Brain microvascular endothelial cell (primary cell): ENCODE data around the gene NRXN3.
"Not testable (repeated sequence)": the region's sequence is repeated elsewhere in the genome, so short reads cannot be mapped to it uniquely, and the experiment has no call there.

Experiments used
- DNase-seq: peaks from one replicate; pipeline ENCODE4 v3.0.0-alpha.2; 2020
- H3K27ac ChIP-seq: fragments of 250-450 bp; sonication (Bioruptor Pico); 2 replicates; pipeline ENCODE4 v1.5.1; 2020; ENCODE audit warnings: mild to moderate bottlenecking, moderate library complexity
- H3K27me3 ChIP-seq: fragments of 250-450 bp; sonication (Bioruptor Pico); replicated peaks from 2 replicates; pipeline ENCODE4 v1.5.1; 2020; ENCODE audit warnings: mild to moderate bottlenecking
- H3K36me3 ChIP-seq: fragments of 250-450 bp; sonication (Bioruptor Pico); replicated peaks from 2 replicates; pipeline ENCODE4 v1.5.1; 2020; ENCODE audit warnings: mild to moderate bottlenecking
- H3K4me3 ChIP-seq: 2 replicates; pipeline ENCODE4 v1.5.1; 2011; ENCODE audit warnings: low read depth, mild to moderate bottlenecking, control low read depth, low read length, moderate library complexity
- CTCF ChIP-seq: IDR thresholded peaks from 2 replicates; pipeline ENCODE4 v1.5.1; 2011; ENCODE audit warnings: low read depth, mild to moderate bottlenecking, moderate library complexity, low read length, control low read depth, inconsistent platforms; ENCODE audit errors: missing control alignments
- in situ Hi-C: cut with HindIII; loops from 2 replicates; pipeline ENCODE4 v1.10.0; 2017; ENCODE audit warnings: low sequenced_read_pairs, low pct_ligation_motif_present

The NRXN3 gene

GRCh38 chr14:78543433-78543832, 373.3 kb downstream of the NRXN3 start:
- in situ Hi-C loops, result no loop called here
- DNase-seq, result no peak
- Histone ChIP-seq H3K27me3 (no peaks in the 10 kb centered on the region), H3K4me3 (no peak overlapping the region), H3K36me3 (no peaks in the 10 kb centered on the region), H3K27ac (no peak overlapping the region)
- no peak for TF ChIP-seq CTCF

GRCh38 chr14:78561074-78561473, 390.9 kb downstream of the NRXN3 start:
- Histone ChIP-seq H3K27me3 (no peaks in the 10 kb centered on the region), H3K4me3 (no peak overlapping the region), H3K27ac (no peak overlapping the region), H3K36me3 (no peaks in the 10 kb centered on the region)
- in situ Hi-C loops, result no loop called here
- TF ChIP-seq CTCF, result no peak
- no peak for DNase-seq

- H3K36me3 ChIP-seq, result no peaks in the 10 kb centered on the region
- DNase-seq, result peak; percentile 76
- H3K27ac ChIP-seq, result no peak overlapping the region
- peak; percentile 84 for TF ChIP-seq CTCF
- H3K4me3 ChIP-seq, result peak overlapping the region; percentile 31
- no peaks in the 10 kb centered on the region for H3K27me3 ChIP-seq
- in situ Hi-C loops, result no loop called here
Observed at GRCh38 chr14:78566026-78566858, 396.1 kb downstream of the NRXN3 start.

DNA sequence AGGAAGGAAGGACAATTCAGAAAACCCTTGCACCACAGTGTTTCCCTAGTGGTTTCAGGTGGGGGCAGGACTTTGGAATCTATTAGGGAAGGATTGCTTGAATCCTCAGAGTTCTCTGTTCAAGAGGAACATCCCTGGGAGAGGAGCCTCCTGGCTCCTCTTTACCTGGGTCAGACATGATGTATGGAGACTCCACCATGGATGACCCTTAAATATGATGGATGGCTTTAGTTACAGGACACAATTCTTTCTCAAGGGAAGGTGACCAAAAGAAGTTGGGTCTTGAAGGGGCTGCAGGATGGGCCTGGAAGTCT, 396.6 kb downstream of the NRXN3 start:
- TF ChIP-seq CTCF, result no peak
- Histone ChIP-seq H3K36me3 (no peaks in the 10 kb centered on the region), H3K4me3 (no peak overlapping the region), H3K27ac (no peak overlapping the region), H3K27me3 (no peaks in the 10 kb centered on the region)
- in situ Hi-C loops, result no loop called here
- DNase-seq, result no peak

DNA sequence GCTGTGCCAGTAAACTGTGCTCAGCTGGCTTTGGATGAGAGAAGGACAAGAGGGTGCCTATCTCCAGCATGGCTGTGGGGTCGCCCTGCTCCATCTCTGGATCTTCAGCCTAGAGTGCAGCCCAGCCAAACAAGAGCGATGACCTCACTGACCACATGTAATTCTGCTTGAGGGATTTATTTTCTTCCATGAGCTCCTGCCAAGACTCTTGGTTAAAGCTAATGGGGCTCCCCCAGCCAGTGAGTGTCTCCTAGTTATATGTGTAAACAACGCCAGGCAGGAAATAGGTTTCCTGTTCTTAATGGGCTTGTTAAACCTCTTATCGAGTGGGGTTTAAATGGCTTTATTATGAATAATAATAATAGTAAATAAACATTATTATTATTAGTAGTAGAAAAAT, 397.2 kb downstream of the NRXN3 start:
- TF ChIP-seq CTCF, result no peak
- Histone ChIP-seq H3K27ac (no peak overlapping the region), H3K36me3 (no peaks in the 10 kb centered on the region), H3K4me3 (no peak overlapping the region), H3K27me3 (no peaks in the 10 kb centered on the region)
- in situ Hi-C loops, result no loop called here
- no peak for DNase-seq

DNA sequence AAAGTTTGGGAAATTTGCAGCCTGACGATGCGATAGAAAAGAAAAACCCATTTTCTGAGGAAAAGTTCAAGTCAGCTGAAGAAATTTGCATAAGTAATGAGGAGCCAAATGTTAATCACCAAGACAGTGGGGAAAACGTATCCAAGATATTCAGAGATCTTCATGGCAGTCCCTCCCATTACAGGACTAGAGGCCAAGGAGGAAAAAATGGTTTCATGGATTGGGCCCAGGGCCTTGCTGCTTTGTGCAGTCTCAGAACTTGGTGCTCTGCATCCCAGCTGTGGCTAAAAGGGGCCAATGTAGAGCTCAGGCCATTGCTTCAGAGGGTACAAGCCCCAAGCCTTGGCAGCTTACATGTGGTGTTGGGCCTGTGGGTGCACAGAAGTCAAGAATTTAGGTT, 403.6 kb downstream of the NRXN3 start:
- H3K27me3 ChIP-seq, DNase-seq, in situ Hi-C loops, H3K27ac ChIP-seq, H3K36me3 ChIP-seq, H3K4me3 ChIP-seq: not testable (repeated sequence)
